ENCODE measurements around the gene OVOL3. TPM values are rescaled to one million over a fixed set of nuclear protein-coding genes. Genes with fewer than 3 reads are reported as not detected.

OVOL3 gene
- total RNA-seq, 2 experiments from 2014 or later, result not detected

DNA sequence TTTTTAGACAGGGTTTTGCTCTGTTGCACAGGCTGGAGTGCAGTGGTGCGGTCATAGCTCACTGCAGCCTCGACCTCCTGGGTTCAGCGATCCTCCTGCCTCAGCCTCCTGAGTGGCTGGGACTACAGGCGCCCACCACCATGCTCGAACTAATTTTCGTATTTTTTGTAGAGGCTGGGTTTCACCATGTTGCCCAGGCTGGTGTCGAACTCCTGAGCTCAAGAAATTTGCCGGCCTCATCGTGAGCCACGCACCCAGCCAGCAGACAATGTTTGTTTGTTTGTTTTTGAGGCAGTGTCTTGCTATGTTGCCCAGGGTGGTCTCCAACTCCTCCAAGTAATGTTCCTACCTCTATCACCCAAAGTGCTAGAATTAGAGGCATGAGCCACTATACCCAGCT lies 42.2 kb downstream of the OVOL3 start:
- Mint-ChIP-seq H3K4me1 (ENCODE audit: low read depth) (no peaks in the 10 kb centered on the region), H3K27me3 (ENCODE audit: low read depth) (no peaks in the 10 kb centered on the region), H3K36me3 (ENCODE audit: low read depth) (peaks cover 12% of the 10 kb centered on the region), H3K27ac (no peak overlapping the region), H3K4me3 (no peak overlapping the region), H3K9me3 (no peaks in the 10 kb centered on the region)
- CTCF ChIA-PET, result interaction anchor here (0.7 to 0.9 kb wide), 2 partner anchors 17 to 222 kb away, joined by 3 to 6 read pairs; no protein-coding TSS in a partner anchor
- no peak for DNase-seq
- intact Hi-C loops (cut with micrococcal nuclease), result no loop called here

DNA sequence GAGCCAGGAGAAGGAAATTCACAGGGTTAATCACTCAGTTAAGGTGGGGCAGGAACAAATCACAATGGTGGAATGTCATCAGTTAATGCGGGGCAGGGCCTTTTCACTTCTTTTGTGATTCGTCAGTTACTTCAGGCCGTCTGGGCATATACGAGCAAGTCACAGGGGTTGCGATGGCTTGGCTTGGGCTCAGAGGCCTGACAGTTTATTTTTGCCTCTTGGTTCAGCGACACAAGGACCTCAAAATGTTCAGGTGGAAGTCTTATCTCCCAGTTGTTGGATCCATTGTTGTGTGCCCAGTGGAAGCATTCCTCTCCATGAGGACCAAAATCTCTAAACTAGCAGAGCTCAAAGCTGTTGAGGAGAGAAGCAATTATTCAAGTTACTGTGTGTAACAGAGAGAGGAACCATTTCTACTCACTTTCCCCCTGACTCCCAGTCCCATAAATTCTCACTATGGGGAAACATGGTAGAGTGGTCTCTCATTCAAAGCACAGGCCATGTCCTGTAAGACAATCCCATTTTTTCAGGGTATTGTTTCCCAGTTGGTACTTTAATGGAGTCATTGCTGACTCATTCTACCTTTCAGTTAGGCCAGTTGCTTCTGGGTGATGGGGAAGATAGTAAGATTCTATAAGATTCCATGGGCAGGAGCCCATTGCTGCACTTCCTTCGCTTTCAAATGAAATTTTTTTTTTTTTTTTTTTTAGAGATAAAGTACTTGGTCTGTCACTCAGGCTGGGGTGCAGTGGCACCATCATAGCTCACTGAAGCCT lies 50.1 kb downstream of the OVOL3 start:
- Mint-ChIP-seq H3K9me3 (no peaks in the 10 kb centered on the region), H3K36me3 (ENCODE audit: low read depth) (peaks cover 2% of the 10 kb centered on the region), H3K27ac (no peak overlapping the region), H3K27me3 (ENCODE audit: low read depth) (no peaks in the 10 kb centered on the region), H3K4me1 (ENCODE audit: low read depth) (no peaks in the 10 kb centered on the region), H3K4me3 (no peak overlapping the region)
- CTCF ChIA-PET, result no interaction called here
- DNase-seq, result no peak
- intact Hi-C loops (cut with micrococcal nuclease), result no loop called here

Other genes with a start within 250 kb of the OVOL3 start
- 1 to 10 TPM in 1 of 2 experiments, under 1 TPM in 1; 0.79 to 1.2 TPM for gene APLP1, start 242.6 kb upstream of the OVOL3 start, total RNA-seq
- 10 to 100 TPM; 56.2 to 56.4 TPM for gene NFKBID, start 210.6 kb upstream of the OVOL3 start, total RNA-seq
- gene HCST, start 208.6 kb upstream of the OVOL3 start, total RNA-seq, result 10 to 100 TPM; 11.7 to 14.5 TPM
- gene TYROBP, start 202.8 kb upstream of the OVOL3 start, total RNA-seq, result not detected
- gene LRFN3, start 174.8 kb upstream of the OVOL3 start, total RNA-seq, result 1 to 10 TPM; 4.0 TPM
- 10 to 100 TPM; 13.1 to 13.8 TPM for gene SDHAF1, start 116.0 kb upstream of the OVOL3 start, total RNA-seq
- gene SYNE4, start 102.3 kb upstream of the OVOL3 start, total RNA-seq, result 1 to 10 TPM; 1.1 to 2.1 TPM
- 10 to 100 TPM; 36.9 to 37.8 TPM for gene ALKBH6, start 96.9 kb upstream of the OVOL3 start, total RNA-seq
- under 1 TPM in 1 of 2 experiments, not detected in 1; 0.15 TPM for gene CLIP3, start 78.3 kb upstream of the OVOL3 start, total RNA-seq
- 1 to 10 TPM; 1.1 to 1.2 TPM for gene THAP8, start 56.9 kb upstream of the OVOL3 start, total RNA-seq
- gene WDR62, start 56.2 kb upstream of the OVOL3 start, total RNA-seq, result 10 to 100 TPM; 23.7 to 25.6 TPM
- 10 to 100 TPM; 86.8 to 87.4 TPM for gene POLR2I, start 3.7 kb downstream of the OVOL3 start, total RNA-seq
- gene TBCB, start 4.3 kb downstream of the OVOL3 start, total RNA-seq, result 100 to 1,000 TPM; 104 to 105 TPM
- 100 to 1,000 TPM; 301 to 307 TPM for gene CAPNS1, start 28.9 kb downstream of the OVOL3 start, total RNA-seq
- gene COX7A1, start 41.3 kb downstream of the OVOL3 start, total RNA-seq, result not detected
- 1 to 10 TPM; 2.0 to 2.2 TPM for gene ZNF565, start 103.5 kb downstream of the OVOL3 start, total RNA-seq
- 10 to 100 TPM; 78.2 to 79.2 TPM for gene ZNF146, start 104.0 kb downstream of the OVOL3 start, total RNA-seq